Activated naive CD8-positive, alpha-beta T cell treated with anti-CD3 and anti-CD28 coated beads, Interleukin-2, amount 10 ng/mL, durations not matched to agents 7 days and 5 days (primary cell): ENCODE measurements around the gene RBM15B. TPM values are rescaled to one million over a fixed set of nuclear protein-coding genes. Genes with fewer than 3 reads are reported as not detected.
A peak's percentile ranks its signal among the peaks of the same experiment; 100 is the strongest.

Experiments used
- ATAC-seq: fragments of 150-1000 bp; cut with Tn5 transposase; one replicate; pipeline ENCODE4 v1.10.0; 2021; ENCODE audit warnings: low read depth, moderate library complexity
- POLR2A ChIA-PET: fragments of 350-600 bp; sonication (Branson Sonifier 250); formaldehyde crosslinking; loops from one replicate; lab custom pipeline; 2021; ENCODE audit warnings: antibody characterized with exemption; lab: Charles Lee
- DNase-seq: peaks from one replicate; pipeline ENCODE4 v3.0.0; 2021
- H3K27ac Mint-ChIP-seq: one replicate; pipeline ENCODE4 v1.8.0; 2022; ENCODE audit warnings: mild to moderate bottlenecking, mixed read lengths
- H3K27me3 Mint-ChIP-seq: one replicate; pipeline ENCODE4 v1.8.0; 2022; ENCODE audit warnings: mild to moderate bottlenecking, moderate library complexity, mixed read lengths
- H3K36me3 Mint-ChIP-seq: one replicate; pipeline ENCODE4 v1.8.0; 2021; ENCODE audit warnings: mild to moderate bottlenecking, mixed read lengths
- H3K4me1 Mint-ChIP-seq: one replicate; pipeline ENCODE4 v1.8.0; 2021; ENCODE audit warnings: mixed read lengths
- H3K4me3 Mint-ChIP-seq: one replicate; pipeline ENCODE4 v1.8.0; 2022; ENCODE audit warnings: mild to moderate bottlenecking, moderate library complexity, mixed read lengths
- H3K9me3 Mint-ChIP-seq: one replicate; pipeline ENCODE4 v1.8.0; 2021; ENCODE audit warnings: mixed read lengths
- total RNA-seq, 2 experiments: library from RNA; stranded (reverse); gene quantifications; one replicate each; pipeline ENCODE4 v1.2.3, GENCODE V29; 2021

Gene RBM15B
- total RNA-seq, 2 experiments from 2014 or later, result 30.5 to 32.6 TPM

- H3K4me1 Mint-ChIP-seq, result peaks cover 47% of the 10 kb centered on the region
- no peaks in the 10 kb centered on the region for H3K9me3 Mint-ChIP-seq
- peak; percentile 3 for ATAC-seq
- POLR2A ChIA-PET, result interaction anchor here (1.0 to 2.0 kb wide), 3 partner anchors 109 to 293 kb away, joined by 3 to 10 read pairs (median 5); partner anchors contain the start of gene DCAF1
- DNase-seq, result peak; percentile 31
- peaks cover 30% of the 10 kb centered on the region for H3K36me3 Mint-ChIP-seq
- no peaks in the 10 kb centered on the region for H3K27me3 Mint-ChIP-seq
- H3K4me3 Mint-ChIP-seq, result peak overlapping the region; percentile 75
- peak overlapping the region; percentile 69 for H3K27ac Mint-ChIP-seq
Observed at GRCh38 chr3:51390246-51391074, 625 bp upstream of the RBM15B start.

GRCh38 chr3:51391566-51392354 lies 675 bp downstream of the RBM15B start:
- Mint-ChIP-seq H3K9me3 (no peaks in the 10 kb centered on the region), H3K4me1 (peaks cover 41% of the 10 kb centered on the region), H3K27me3 (no peaks in the 10 kb centered on the region), H3K4me3 (peak overlapping the region; percentile 80), H3K27ac (peak overlapping the region; percentile 88), H3K36me3 (peaks cover 26% of the 10 kb centered on the region)
- ATAC-seq (peak; percentile 29), DNase-seq (peak; percentile 68)
- POLR2A ChIA-PET, result interaction anchor here (0.6 to 2.0 kb wide), 4 partner anchors 83 to 295 kb away, joined by 3 to 10 read pairs (median 4); partner anchors contain the start of gene DCAF1

GRCh38 chr3:51392355-51393133 lies 1.5 kb downstream of the RBM15B start:
- POLR2A ChIA-PET, result interaction anchor here (0.6 to 2.4 kb wide), 5 partner anchors 8 to 295 kb away, joined by 3 to 10 read pairs (median 4); partner anchors contain the start of genes DCAF1 and MANF
- ATAC-seq (no peak), DNase-seq (peak; percentile 33)
- H3K27ac Mint-ChIP-seq, result peak overlapping the region; percentile 88
- no peaks in the 10 kb centered on the region for H3K27me3 Mint-ChIP-seq
- H3K4me1 Mint-ChIP-seq, result peaks cover 38% of the 10 kb centered on the region
- H3K4me3 Mint-ChIP-seq, result peak overlapping the region; percentile 80
- H3K36me3 Mint-ChIP-seq, result peaks cover 28% of the 10 kb centered on the region
- H3K9me3 Mint-ChIP-seq, result no peaks in the 10 kb centered on the region

- DNase-seq, result no peak
- Mint-ChIP-seq H3K4me3 (peak overlapping the region; percentile 80), H3K36me3 (peaks cover 23% of the 10 kb centered on the region), H3K4me1 (peaks cover 33% of the 10 kb centered on the region), H3K27me3 (no peaks in the 10 kb centered on the region), H3K9me3 (no peaks in the 10 kb centered on the region), H3K27ac (no peak overlapping the region)
- ATAC-seq, result no peak
- POLR2A ChIA-PET, result interaction anchor here (2.4 kb wide), 1 partner anchor 8 kb away, joined by 8 read pairs; the partner anchor contains the start of gene MANF
Observed at GRCh38 chr3:51393134-51393495, 2.0 kb downstream of the RBM15B start.

- POLR2A ChIA-PET, result interaction anchor here (2.4 kb wide), 1 partner anchor 9 kb away, joined by 8 read pairs; the partner anchor contains the start of gene MANF
- Mint-ChIP-seq H3K4me1 (peaks cover 33% of the 10 kb centered on the region), H3K27ac (peak overlapping the region; percentile 8), H3K4me3 (no peak overlapping the region), H3K36me3 (peaks cover 23% of the 10 kb centered on the region), H3K9me3 (no peaks in the 10 kb centered on the region), H3K27me3 (no peaks in the 10 kb centered on the region)
- DNase-seq (peak; percentile 21), ATAC-seq (no peak)
Observed at GRCh38 chr3:51393564-51393963, 2.5 kb downstream of the RBM15B start.

GRCh38 chr3:51394541-51394940 lies 3.5 kb downstream of the RBM15B start:
- no peak for ATAC-seq
- H3K27ac Mint-ChIP-seq, result peak overlapping the region; percentile 8
- no peaks in the 10 kb centered on the region for H3K9me3 Mint-ChIP-seq
- no peak for DNase-seq
- H3K4me1 Mint-ChIP-seq, result peaks cover 27% of the 10 kb centered on the region
- POLR2A ChIA-PET, result interaction anchor here (1.0 to 2.4 kb wide), 2 partner anchors 10 to 105 kb away, joined by 7 to 8 read pairs; partner anchors contain the start of genes DCAF1 and MANF
- H3K27me3 Mint-ChIP-seq, result no peaks in the 10 kb centered on the region
- H3K4me3 Mint-ChIP-seq, result no peak overlapping the region
- H3K36me3 Mint-ChIP-seq, result peaks cover 21% of the 10 kb centered on the region

- H3K4me1 Mint-ChIP-seq, result peaks cover 24% of the 10 kb centered on the region
- H3K4me3 Mint-ChIP-seq, result no peak overlapping the region
- POLR2A ChIA-PET, result no interaction called here
- ATAC-seq (no peak), DNase-seq (peak; percentile 24)
- no peaks in the 10 kb centered on the region for H3K27me3 Mint-ChIP-seq
- H3K36me3 Mint-ChIP-seq, result peaks cover 23% of the 10 kb centered on the region
- H3K9me3 Mint-ChIP-seq, result no peaks in the 10 kb centered on the region
- peak overlapping the region; percentile 70 for H3K27ac Mint-ChIP-seq
Observed at GRCh38 chr3:51395493-51396213, 4.6 kb downstream of the RBM15B start.

- no peaks in the 10 kb centered on the region for H3K27me3 Mint-ChIP-seq
- DNase-seq, result no peak
- H3K27ac Mint-ChIP-seq, result peak overlapping the region; percentile 70
- no peaks in the 10 kb centered on the region for H3K9me3 Mint-ChIP-seq
- no peak overlapping the region for H3K4me3 Mint-ChIP-seq
- peaks cover 24% of the 10 kb centered on the region for H3K4me1 Mint-ChIP-seq
- no peak for ATAC-seq
- H3K36me3 Mint-ChIP-seq, result peaks cover 24% of the 10 kb centered on the region
- POLR2A ChIA-PET, result interaction anchor here (1.8 kb wide), 1 partner anchor 11 kb away, joined by 4 read pairs; the partner anchor contains the start of gene MANF
Observed at GRCh38 chr3:51396401-51396800, 5.3 kb downstream of the RBM15B start.

GRCh38 chr3:51397392-51397791 lies 6.3 kb downstream of the RBM15B start:
- Mint-ChIP-seq H3K4me1 (peaks cover 24% of the 10 kb centered on the region), H3K4me3 (no peak overlapping the region), H3K9me3 (no peaks in the 10 kb centered on the region), H3K27ac (no peak overlapping the region), H3K27me3 (no peaks in the 10 kb centered on the region), H3K36me3 (peaks cover 25% of the 10 kb centered on the region)
- DNase-seq, result no peak
- POLR2A ChIA-PET, result interaction anchor here (1.8 kb wide), 1 partner anchor 12 kb away, joined by 4 read pairs; the partner anchor contains the start of gene MANF
- no peak for ATAC-seq

- peaks cover 18% of the 10 kb centered on the region for H3K4me1 Mint-ChIP-seq
- H3K4me3 Mint-ChIP-seq, result no peak overlapping the region
- peaks cover 28% of the 10 kb centered on the region for H3K36me3 Mint-ChIP-seq
- H3K9me3 Mint-ChIP-seq, result no peaks in the 10 kb centered on the region
- no peak for DNase-seq
- POLR2A ChIA-PET, result no interaction called here
- no peak for ATAC-seq
- H3K27ac Mint-ChIP-seq, result no peak overlapping the region
- H3K27me3 Mint-ChIP-seq, result no peaks in the 10 kb centered on the region
Observed at GRCh38 chr3:51398595-51399310, 7.7 kb downstream of the RBM15B start.

- Mint-ChIP-seq H3K27ac (peak overlapping the region; percentile 35), H3K9me3 (no peaks in the 10 kb centered on the region), H3K4me1 (peaks cover 10% of the 10 kb centered on the region), H3K4me3 (no peak overlapping the region), H3K36me3 (peaks cover 22% of the 10 kb centered on the region), H3K27me3 (no peaks in the 10 kb centered on the region)
- ATAC-seq (no peak), DNase-seq (no peak)
- POLR2A ChIA-PET, result no interaction called here
Observed at GRCh38 chr3:51400166-51400565, 9.1 kb downstream of the RBM15B start.
